NCI-H146 (cell line): Measurements from ENCODE around the gene CTSC.
A peak's percentile ranks its signal among the peaks of the same experiment; 100 is the strongest.

Experiments used
- DNase-seq: peaks from one replicate; lab custom pipeline; 2025; lab: John Stamatoyannopoulos, UW

CTSC gene

DNA sequence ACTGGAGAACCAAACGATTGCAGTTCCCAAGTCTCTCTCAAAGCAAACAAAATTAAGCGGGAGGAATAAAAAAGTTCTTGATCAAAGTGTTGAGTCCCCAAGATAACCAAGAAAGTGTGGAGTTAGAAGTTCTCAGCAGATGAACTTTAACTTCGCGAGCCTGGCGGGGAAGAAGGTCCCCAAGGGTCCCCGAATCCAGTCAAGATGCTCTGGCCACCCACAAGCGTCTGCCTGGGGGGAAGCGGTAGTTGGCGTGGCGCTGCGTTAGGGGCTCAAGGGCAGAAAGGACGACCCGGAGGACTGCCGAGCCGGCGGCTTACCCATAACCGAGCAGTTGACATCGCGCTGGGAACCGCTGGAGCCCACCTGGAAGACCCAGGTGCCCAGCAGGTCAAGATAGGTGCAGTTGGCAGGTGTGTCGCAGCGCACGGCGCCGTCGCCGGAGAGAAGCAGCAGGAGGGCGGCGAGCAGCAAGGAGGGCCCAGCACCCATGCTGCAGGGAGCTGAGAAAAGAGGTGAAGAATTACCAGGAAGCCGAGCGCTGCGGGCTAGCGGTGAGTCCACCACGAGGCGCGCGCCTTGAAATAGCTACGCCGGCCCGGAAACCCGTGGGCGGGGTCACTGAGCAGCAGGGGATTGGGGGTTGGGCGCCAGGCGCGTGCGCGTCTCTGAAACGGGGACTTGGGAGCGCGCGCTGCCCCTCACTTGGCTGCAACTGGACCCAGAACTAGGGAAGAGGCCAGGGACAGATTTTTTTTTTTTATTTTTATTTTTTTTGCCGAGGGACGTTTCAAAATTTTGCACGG lies at the start of gene CTSC:
TSS of gene CTSC (minus strand) at position 556 of the 806 bp plus-strand sequence. CDS start at position 492, 64 bp downstream.
- DNase-seq, result peak; percentile 54

DNA sequence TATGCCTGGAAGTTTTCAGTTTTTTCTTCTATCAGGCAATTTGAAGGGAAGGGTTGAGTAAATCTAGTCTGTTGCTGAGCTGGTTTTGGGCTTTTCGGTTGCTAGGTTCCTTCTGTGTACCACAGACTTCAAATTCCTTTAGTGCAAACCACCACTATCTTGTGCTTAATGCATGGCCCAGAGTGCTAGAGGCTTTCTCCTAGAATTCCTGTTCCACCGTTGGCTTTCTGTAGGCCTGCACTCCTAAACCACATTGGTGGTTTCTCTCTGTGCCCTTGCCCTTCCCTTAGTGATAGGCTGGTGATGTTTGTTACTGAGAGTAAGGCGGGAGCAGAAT lies 47.1 kb upstream of the CTSC start:
- DNase-seq, result no peak

DNA sequence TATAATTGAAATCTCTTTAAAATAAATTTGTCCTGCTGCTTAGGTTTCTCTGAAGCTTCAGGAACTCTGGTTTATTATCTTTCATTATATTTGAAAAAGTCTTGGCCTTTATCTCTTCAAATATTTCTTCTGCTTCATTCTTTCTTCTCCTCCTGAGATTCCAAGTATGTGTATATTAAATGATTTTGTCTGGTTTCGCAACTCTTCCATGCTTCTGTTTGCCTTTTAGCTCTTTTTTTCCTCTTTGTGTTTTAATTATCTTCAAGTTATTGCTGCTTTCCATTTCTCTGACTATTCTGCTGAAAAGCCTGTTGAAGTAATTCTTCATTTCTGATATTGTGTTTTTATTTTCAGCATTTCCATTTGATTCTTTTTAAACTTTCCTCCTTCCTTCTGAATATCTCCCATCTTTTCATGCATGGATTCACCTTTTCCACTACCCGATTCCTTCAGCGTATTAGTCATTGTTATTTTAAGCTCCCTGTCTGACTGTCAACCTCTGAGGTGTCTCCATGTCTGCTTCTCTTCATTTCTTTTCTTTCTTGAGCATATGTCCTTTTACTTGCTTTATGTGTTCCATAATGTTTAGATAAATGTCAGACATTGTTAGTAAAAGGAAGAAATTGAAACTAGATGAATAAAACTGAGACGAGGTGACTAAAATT lies 46.6 kb upstream of the CTSC start:
- no peak for DNase-seq

DNA sequence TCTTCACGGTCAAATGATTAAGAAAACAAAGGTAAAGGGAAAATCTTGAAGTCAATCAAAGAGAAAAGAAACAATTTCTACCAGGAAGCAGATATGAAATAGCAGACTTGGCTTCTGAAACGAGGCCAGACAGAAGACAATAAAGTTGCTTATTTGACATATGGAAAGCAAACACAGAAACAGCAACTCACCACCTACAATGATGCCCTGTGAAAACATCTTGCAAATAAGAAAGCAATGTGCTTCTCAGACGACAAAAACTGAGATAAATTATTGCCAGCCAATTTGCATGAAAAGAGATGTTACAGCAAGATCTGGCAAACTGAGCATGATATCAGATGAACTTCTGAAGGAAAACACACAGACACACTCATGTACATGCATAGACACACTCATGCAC lies 45.9 kb upstream of the CTSC start:
- no peak for DNase-seq

DNA sequence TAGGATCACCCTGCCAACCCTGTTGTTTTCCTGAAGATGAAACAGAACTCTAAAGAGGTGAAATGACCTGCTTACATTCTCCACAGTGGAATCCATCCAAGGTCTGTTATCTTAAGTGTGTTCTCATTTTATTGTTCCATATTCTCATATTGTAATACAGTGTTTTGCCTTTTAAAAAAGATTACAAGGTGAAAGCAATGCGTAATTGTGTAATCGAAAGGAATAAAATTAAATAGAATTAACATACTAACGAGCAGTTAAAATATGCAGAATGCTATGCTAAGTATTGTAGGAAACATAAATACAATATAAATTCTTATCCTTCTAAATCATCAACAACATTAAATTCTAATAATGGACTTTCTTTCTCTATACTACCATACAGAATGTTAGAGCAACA lies 41.6 kb upstream of the CTSC start:
- no peak for DNase-seq

DNA sequence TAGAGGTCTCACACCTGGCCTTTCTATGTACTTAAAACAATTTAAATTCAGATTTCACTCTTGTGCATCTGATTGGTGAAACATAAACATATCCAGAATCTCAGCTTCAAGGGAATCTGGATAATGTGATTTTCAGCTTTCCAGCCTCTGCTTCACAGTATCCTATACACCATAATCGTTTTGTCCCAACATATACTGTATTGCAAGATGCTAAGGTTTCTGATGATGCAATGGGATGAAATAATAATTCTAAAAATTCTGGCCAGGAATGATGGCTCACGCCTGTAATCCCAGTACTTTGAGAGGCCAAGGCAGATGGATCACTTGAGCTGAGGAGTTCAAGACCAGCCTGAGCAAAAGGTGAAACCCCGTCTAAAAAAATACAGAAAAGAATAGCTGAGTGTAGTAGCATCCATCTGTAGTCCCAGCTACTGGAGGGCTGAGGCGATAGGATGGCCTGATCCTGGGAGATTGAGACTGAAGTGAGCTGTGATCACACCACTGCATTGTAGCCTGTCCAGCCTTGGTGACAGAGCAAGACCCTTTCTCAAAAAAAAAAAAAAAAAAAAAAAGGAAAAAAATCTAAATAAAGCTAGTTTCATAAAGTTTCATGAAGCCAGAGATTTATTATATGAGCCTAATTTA lies 41.0 kb upstream of the CTSC start:
- no peak for DNase-seq

DNA sequence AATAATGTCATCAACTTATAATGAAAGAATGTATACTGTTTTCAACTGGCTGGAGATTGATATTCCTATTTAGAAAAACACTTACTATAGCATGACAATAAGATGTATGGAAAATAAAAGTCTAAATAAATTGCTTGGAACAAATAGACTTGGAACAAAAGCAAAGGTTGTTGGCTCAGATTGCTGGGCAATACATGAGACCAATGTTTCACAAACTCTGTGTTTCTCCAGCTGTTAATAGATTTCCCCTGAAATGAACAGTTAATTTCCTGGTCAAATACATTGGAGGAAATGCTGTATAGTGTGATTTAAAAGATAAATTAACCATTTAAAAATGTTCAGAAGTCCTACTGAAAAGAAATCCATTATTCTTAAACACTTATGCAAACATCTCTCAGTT lies 40.1 kb upstream of the CTSC start:
- no peak for DNase-seq

DNA sequence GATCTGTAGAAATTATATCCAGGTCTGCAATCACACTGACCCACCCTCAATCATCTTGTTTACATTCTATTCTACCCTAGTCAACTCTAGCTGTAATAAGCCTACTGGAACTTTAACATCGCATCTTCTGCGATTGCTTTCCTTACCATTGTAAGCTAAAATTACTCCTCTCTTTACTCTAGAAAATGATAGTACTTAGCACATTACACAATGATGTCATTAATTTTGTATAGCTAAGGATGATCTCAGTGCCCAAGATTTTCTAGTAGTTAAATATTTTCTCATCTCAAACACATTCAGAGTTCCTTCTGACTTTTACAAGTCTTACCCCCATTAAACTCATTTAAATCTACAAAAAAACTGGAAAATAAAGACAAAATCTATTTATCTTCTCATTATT lies 39.6 kb upstream of the CTSC start:
- DNase-seq, result no peak

DNA sequence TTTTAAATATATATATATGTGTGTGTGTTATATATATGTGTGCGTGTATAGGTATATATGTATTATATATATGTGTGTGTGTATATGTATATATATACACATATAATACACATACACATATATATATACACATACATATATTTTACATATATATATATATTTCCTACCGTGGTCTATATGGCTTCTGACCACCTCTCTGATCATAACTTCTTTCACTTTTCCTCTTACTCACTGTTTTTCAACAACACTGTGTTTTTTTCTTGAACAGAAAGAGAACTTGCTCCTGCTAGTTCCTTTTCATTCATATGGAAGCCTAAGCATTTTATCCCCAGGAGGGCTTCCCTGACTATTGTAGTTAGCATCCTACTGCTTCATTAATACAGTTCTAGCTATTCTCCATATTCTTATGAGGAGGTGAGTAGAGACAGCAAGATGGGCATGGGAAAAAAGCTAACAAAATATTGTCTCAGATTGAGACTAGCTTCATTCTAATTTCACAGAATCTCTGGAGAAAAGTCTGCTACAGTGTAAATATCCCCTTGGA lies 38.5 kb upstream of the CTSC start:
- no peak for DNase-seq

GRCh38 chr11:88370782-88371181 lies 33.2 kb upstream of the CTSC start:
- DNase-seq, result no peak

DNA sequence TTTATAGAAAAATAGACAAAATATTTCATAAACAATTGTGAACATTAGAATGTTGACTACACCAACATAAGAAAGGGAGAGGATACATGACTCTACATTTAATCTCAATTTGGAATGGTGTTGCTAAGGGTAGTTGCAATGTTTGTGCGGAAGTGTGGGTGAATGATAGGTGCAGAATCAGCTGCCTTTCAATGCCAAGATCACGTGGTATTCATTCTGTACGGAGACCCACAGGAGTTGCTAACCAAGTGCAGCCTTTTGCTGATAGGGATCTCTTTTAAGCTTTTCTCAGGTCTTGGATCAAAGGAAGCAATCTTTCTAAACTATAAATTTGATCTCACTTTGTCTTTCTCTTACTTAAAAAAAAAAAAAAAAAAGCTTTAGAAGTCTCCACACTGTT lies 29.8 kb upstream of the CTSC start:
- no peak for DNase-seq

- no peak for DNase-seq
These were observed 26.1 kb upstream of the CTSC start for GRCh38 chr11:88363648-88364065.

- no peak for DNase-seq
These were observed 25.5 kb upstream of the CTSC start for GRCh38 chr11:88363004-88363403.

DNA sequence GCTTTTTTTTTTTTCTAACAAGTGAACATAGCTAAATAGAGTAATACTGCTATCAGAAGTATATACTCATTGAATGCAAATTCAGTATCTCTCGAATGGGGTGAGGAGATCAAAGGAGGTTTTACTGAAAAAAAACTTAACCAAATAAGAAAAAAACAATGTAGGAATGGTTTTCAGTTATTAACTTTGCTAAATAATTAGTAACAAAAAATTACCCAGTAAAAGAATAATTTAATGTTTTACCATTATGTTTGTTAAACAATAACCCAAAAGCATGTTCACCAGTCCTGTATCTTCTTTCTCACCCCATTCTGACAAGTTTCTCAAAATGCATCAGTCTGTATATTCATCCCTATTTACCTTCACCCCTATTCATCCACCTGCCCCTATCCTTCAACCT lies 22.6 kb upstream of the CTSC start:
- no peak for DNase-seq

GRCh38 chr11:88359541-88359940 lies 22.0 kb upstream of the CTSC start:
- no peak for DNase-seq

DNA sequence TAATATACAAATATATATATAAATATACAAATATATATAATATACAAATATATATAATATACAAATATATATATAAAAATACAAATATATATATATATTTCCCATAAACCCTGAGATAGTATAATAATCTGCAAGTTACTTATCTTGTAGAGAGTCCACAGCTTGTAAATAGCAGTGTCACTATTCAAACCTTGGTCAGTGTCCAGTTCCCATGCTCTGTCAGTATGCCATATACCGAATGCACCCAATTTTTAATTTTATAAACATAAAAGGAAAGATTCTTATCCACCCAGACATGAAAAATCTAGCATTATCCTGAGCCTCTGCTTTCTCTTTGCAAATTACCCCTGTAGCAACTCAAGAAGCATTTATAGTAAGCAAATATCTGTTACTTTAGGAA lies 21.6 kb upstream of the CTSC start:
- DNase-seq, result no peak

DNA sequence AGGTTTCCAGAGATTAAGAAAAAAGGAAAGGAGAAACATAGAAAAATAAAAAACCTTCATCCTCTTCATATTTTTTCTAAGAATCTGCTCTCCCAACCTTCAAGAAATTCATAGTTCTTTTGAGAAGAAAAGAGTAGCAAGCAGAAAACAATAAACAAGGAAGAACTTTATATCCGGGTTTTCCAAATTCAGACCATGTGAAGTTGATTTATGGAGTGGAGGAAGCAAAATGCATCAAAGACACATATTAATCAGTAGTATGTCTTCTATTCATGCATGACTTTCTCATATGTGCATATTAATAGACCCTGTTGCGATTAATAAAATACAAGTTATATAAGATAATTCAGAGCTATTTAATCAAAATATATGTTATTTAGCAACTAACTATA lies 20.5 kb upstream of the CTSC start:
- no peak for DNase-seq

GRCh38 chr11:88357323-88358039 lies 19.9 kb upstream of the CTSC start:
- no peak for DNase-seq

- no peak for DNase-seq
These were observed 18.4 kb upstream of the CTSC start for GRCh38 chr11:88355887-88356286.

- no peak for DNase-seq
These were observed 17.4 kb upstream of the CTSC start for GRCh38 chr11:88354912-88355311.

DNA sequence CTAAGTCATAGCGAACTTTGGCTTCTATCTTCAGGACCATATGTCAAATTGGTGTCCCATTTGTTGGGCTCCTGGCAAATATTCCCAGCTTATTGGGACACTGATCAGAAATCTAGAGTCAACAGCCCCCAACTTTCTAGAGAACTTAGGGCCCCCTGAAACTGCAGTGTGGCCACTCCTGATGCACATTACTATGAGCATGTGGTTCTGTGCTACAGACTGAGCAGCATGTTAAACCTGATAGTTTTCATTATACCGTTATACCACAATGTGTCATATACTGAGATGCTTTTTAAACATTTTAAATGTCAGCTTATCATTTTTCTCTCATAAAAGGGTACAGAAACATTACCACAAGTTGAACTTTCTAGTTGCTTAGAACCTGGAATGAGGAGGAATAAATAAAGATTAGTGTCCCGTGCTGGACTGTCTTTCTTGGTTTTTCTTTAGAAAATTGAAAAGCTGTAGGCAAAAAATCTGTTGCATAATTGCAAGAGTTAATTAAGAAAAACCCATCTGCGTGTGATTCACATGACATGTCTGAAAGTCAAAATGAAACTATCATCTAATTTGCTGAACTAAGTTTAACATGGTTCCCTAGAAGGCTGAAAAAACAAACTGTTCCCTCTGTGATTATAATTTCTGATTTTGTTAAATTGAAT lies 16.4 kb upstream of the CTSC start:
- DNase-seq, result no peak

DNA sequence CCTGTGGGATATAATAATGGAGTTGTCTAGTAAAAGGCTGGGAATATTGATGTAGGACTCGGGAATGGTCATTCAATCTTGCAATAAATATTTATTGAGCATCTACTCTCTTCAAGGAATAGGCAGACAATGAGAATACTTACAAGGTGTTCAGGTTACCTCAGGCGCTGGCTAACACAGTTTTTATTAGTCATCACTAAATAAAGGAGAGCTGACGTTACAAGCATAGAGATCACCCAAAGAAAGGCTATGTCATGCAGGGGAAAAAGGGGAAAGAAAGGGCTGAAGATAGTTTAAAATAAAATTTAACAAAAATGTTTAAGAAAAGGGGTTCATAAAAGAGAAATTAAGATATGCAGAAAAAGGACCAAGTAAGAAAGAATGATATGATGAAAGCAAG lies 15.8 kb upstream of the CTSC start:
- no peak for DNase-seq
